Keratinocyte (primary cell): ENCODE measurements around the gene CUEDC2. TPM values are rescaled to one million over a fixed set of nuclear protein-coding genes. Genes with fewer than 3 reads are reported as not detected.
A peak's percentile ranks its signal among the peaks of the same experiment; 100 is the strongest.

Source experiments
- DNase-seq: peaks from one replicate; pipeline ENCODE4 v3.0.0-alpha.2; 2011; ENCODE audit warnings: low read depth, missing footprints, low spot score
- FAIRE-seq: peaks from 2 replicates; lab custom pipeline; 2011; peaks lifted over from hg19 to GRCh38; lab: Jason Lieb, UNC
- H2AFZ ChIP-seq: 2 replicates; pipeline ENCODE4 v1.6.0; 2012; ENCODE audit warnings: low read length, control low read depth, inconsistent platforms; ENCODE audit not compliant: control insufficient read depth
- H3K27ac ChIP-seq: 2 replicates; pipeline ENCODE4 v1.5.1; 2011; ENCODE audit warnings: low read length; ENCODE audit not compliant: control insufficient read depth, insufficient read depth
- H3K27me3 ChIP-seq: 3 replicates; pipeline ENCODE4 v1.6.0; 2011; ENCODE audit warnings: low read length; ENCODE audit not compliant: control insufficient read depth, insufficient read depth; ENCODE audit errors: extremely low read depth
- H3K36me3 ChIP-seq, 2 experiments: 2 replicates in 1 of 2; 3 replicates in 1 of 2; pipeline ENCODE4 v1.5.1; 2011; ENCODE audit warnings: low read length in 2 of 2, mild to moderate bottlenecking in 1 of 2; ENCODE audit not compliant: control insufficient read depth in 2 of 2, insufficient read depth in 2 of 2; ENCODE audit errors: extremely low read depth in 1 of 2
- H3K4me1 ChIP-seq: 3 replicates; pipeline ENCODE4 v1.5.1; 2011; ENCODE audit warnings: low read length; ENCODE audit not compliant: control insufficient read depth, insufficient read depth; ENCODE audit errors: extremely low read depth
- H3K4me2 ChIP-seq: 3 replicates; pipeline ENCODE4 v1.6.0; 2011; ENCODE audit warnings: low read depth, low read length; ENCODE audit not compliant: control insufficient read depth, insufficient read depth; ENCODE audit errors: extremely low read depth
- H3K4me3 ChIP-seq, 3 experiments: fragments of 200-600 bp in 1 of 3; sonication (generic) in 1 of 3; 2 replicates in 2 of 3; 3 replicates in 1 of 3; pipeline ENCODE4 v1.5.1; 2011 to 2016; ENCODE audit warnings: low read length in 3 of 3, mild to moderate bottlenecking in 3 of 3, control low read depth in 2 of 3, inconsistent platforms in 1 of 3, low read depth in 1 of 3, mixed read lengths in 1 of 3, mixed run types in 1 of 3, moderate library complexity in 1 of 3; ENCODE audit not compliant: control insufficient read depth in 2 of 3, insufficient read depth in 2 of 3; ENCODE audit errors: extremely low read depth in 1 of 3
- H3K79me2 ChIP-seq: 2 replicates; pipeline ENCODE4 v1.6.0; 2012; ENCODE audit warnings: low read length; ENCODE audit not compliant: control insufficient read depth, insufficient read depth
- H3K9ac ChIP-seq: 3 replicates; pipeline ENCODE4 v1.6.0; 2011; ENCODE audit warnings: low read length; ENCODE audit not compliant: control insufficient read depth, insufficient read depth; ENCODE audit errors: extremely low read depth
- H3K9me1 ChIP-seq: 3 replicates; pipeline ENCODE4 v1.6.0; 2011; ENCODE audit warnings: low read length; ENCODE audit not compliant: control insufficient read depth, insufficient read depth; ENCODE audit errors: extremely low read depth
- H3K9me3 ChIP-seq: 2 replicates; pipeline ENCODE4 v1.5.1; 2012; ENCODE audit warnings: low read depth, low read length; ENCODE audit not compliant: control insufficient read depth
- H4K20me1 ChIP-seq: 3 replicates; pipeline ENCODE4 v1.6.0; 2011; ENCODE audit warnings: low read length; ENCODE audit not compliant: control insufficient read depth, insufficient read depth; ENCODE audit errors: extremely low read depth
- EZH2 ChIP-seq: IDR thresholded peaks from one replicate; pipeline ENCODE4 v1.6.1; 2012; ENCODE audit warnings: inconsistent platforms, mild to moderate bottlenecking, low read length, moderate library complexity
- dilution Hi-C: fragments of 300-500 bp; cut with MboI; formaldehyde crosslinking; loops from one replicate; pipeline ENCODE4 v1.7.0; 2020; ENCODE audit warnings: low sequenced_read_pairs; ENCODE audit not compliant: extremely low pct_ligation_motif_present
- polyA plus RNA-seq, 5 experiments: library from polyadenylated mRNA; depleted of rRNA in 3 of 5; stranded (reverse) in 3 of 5; stranded (forward) in 1 of 5; unstranded in 1 of 5; fragments of >200 nt; gene quantifications; 1 replicate in 1 of 5; 2 replicates in 3 of 5; 3 replicates in 1 of 5; pipeline versions ENCODE4 v1.2.1 to v1.2.3, GENCODE V29; 2011 to 2012; ENCODE audit warnings: missing spikeins in 2 of 5, low read depth in 1 of 5, low replicate concordance in 1 of 5
- TF ChIP-seq, protein P1 (sequence below), 3 experiments: IDR thresholded peaks in 1 of 3; conservative IDR thresholded peaks in 1 of 3; optimal IDR thresholded peaks in 1 of 3; 2 replicates in 2 of 3; 3 replicates in 1 of 3; pipeline versions ENCODE3 to v1.5.1; 2011; ENCODE audit warnings: low read length in 3 of 3, mild to moderate bottlenecking in 3 of 3, moderate library complexity in 2 of 3, control low read depth in 1 of 3, inconsistent platforms in 1 of 3; ENCODE audit not compliant: insufficient read depth in 2 of 3; ENCODE audit errors: extremely low read depth in 1 of 3

CUEDC2 gene
- polyA plus RNA-seq, 1 donor (not counting 4 experiments of a cell fraction or from before 2014, with no cell fraction given): 46.6 TPM

- TF ChIP-seq, protein P1, sequence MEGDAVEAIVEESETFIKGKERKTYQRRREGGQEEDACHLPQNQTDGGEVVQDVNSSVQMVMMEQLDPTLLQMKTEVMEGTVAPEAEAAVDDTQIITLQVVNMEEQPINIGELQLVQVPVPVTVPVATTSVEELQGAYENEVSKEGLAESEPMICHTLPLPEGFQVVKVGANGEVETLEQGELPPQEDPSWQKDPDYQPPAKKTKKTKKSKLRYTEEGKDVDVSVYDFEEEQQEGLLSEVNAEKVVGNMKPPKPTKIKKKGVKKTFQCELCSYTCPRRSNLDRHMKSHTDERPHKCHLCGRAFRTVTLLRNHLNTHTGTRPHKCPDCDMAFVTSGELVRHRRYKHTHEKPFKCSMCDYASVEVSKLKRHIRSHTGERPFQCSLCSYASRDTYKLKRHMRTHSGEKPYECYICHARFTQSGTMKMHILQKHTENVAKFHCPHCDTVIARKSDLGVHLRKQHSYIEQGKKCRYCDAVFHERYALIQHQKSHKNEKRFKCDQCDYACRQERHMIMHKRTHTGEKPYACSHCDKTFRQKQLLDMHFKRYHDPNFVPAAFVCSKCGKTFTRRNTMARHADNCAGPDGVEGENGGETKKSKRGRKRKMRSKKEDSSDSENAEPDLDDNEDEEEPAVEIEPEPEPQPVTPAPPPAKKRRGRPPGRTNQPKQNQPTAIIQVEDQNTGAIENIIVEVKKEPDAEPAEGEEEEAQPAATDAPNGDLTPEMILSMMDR (optimal IDR thresholded peaks at IDR 0.05 in 1 of 3, IDR thresholded peaks at IDR 0.05 in 1 of 3, conservative IDR thresholded peaks at IDR 0.05 in 1 of 3; ENCODE audit: extremely low read depth in 1 of 3, insufficient read depth in 2 of 3, low read length in 3 of 3): peak in 2 of 3 experiments; percentile 71 to 96
- TF ChIP-seq EZH2: no peak
- peaks cover 30% of the 10 kb centered on the region for H3K4me1 ChIP-seq
- DNase-seq (peak; percentile 42), FAIRE-seq (no peak)
- peaks cover 11% of the 10 kb centered on the region for H3K79me2 ChIP-seq
- peak overlapping the region; percentile 64 for H3K4me2 ChIP-seq
- dilution Hi-C loops: no loop called here
- no peaks in the 10 kb centered on the region for H3K27me3 ChIP-seq
- no peaks in the 10 kb centered on the region for H3K9me3 ChIP-seq
- H3K9me1 ChIP-seq: no peaks in the 10 kb centered on the region
- peak overlapping the region; percentile 27 to 48 (median 34) for H3K4me3 ChIP-seq
- H3K36me3 ChIP-seq: peaks cover 20 to 26% of the 10 kb centered on the region in 2 experiments
- peak overlapping the region; percentile 46 for H2AFZ ChIP-seq
- H3K27ac ChIP-seq: peak overlapping the region; percentile 61
- H3K9ac ChIP-seq: peak overlapping the region; percentile 60
- H4K20me1 ChIP-seq: peaks cover 3% of the 10 kb centered on the region
Observed at GRCh38 chr10:102399217-102400021, 33.0 kb downstream of the CUEDC2 start.

DNA sequence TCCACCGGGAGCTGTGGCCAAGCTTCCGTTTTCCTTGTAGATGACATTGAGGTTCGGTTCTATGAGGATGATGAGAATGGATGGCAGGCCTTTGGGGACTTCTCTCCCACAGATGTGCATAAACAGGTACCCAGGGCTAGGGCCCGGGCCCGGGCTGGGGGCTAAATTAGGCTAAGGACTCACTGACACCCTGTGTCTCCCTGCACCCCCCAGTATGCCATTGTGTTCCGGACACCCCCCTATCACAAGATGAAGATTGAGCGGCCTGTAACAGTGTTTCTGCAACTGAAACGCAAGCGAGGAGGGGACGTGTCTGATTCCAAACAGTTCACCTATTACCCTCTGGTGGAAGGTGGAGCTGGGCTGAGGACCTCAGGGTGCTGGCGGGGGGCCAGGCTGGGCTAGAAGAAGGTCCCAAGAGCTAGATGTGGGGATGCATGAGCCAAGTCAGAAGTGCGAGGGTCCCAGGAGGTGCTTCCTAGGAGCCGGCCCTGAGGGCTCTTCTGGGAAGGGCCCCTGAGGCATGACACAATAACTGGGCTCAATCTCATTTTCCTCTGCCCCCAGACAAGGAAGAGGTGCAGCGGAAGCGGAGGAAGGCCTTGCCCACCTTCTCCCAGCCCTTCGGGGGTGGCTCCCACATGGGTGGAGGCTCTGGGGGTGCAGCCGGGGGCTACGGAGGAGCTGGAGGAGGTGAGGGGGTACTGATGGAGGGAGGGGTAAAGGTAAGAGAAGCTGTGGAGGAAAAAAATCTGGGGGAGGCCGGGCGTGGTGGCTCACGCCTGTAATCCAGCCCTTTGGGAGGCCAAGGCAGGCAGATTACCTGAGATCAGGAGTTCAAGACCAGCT is 34.0 kb downstream of the CUEDC2 start:
- FAIRE-seq (no peak), DNase-seq (no peak)
- Histone ChIP-seq H2AFZ (no peak overlapping the region), H3K4me1 (peaks cover 35% of the 10 kb centered on the region), H3K27me3 (no peaks in the 10 kb centered on the region), H3K9ac (no peak overlapping the region), H3K9me1 (no peaks in the 10 kb centered on the region), H4K20me1 (peaks cover 3% of the 10 kb centered on the region), H3K27ac (no peak overlapping the region), H3K9me3 (no peaks in the 10 kb centered on the region), H3K4me3 (no peak overlapping the region), H3K36me3 (peaks cover 20 to 23% of the 10 kb centered on the region in 2 experiments), H3K79me2 (peaks cover 11% of the 10 kb centered on the region), H3K4me2 (no peak overlapping the region)
- dilution Hi-C loops: no loop called here
- TF ChIP-seq, protein P1 (optimal IDR thresholded peaks at IDR 0.05 in 1 of 3, IDR thresholded peaks at IDR 0.05 in 1 of 3, conservative IDR thresholded peaks at IDR 0.05 in 1 of 3; ENCODE audit: extremely low read depth in 1 of 3, insufficient read depth in 2 of 3, low read length in 3 of 3): no peak
- no peak for TF ChIP-seq EZH2
